HG03342 (cell line): Measurements from ENCODE around the gene HRC.
"Not testable (repeated sequence)": the region's sequence is repeated elsewhere in the genome, so short reads cannot be mapped to it uniquely, and the experiment has no call there.

Source experiments
- ATAC-seq: cut with Tn5 transposase; IDR thresholded peaks from one replicate; pipeline ENCODE4 v1.9.1; 2021; ENCODE audit warnings: mild to moderate bottlenecking, moderate library complexity; ENCODE audit not compliant: unreplicated experiment

Gene HRC

GRCh38 chr19:49140951-49141350, 14.2 kb downstream of the HRC start:
- no peak for ATAC-seq

- no peak for ATAC-seq
Measured at GRCh38 chr19:49136771-49137171, 18.4 kb downstream of the HRC start.

- ATAC-seq, result no peak
Measured at GRCh38 chr19:49135686-49136085, 19.5 kb downstream of the HRC start.

GRCh38 chr19:49133621-49134454, 21.4 kb downstream of the HRC start:
- ATAC-seq, result no peak

GRCh38 chr19:49132974-49133609, 22.1 kb downstream of the HRC start:
- ATAC-seq, result no peak

GRCh38 chr19:49130325-49130724, 24.9 kb downstream of the HRC start:
- ATAC-seq, result no peak

- no peak for ATAC-seq
Measured at GRCh38 chr19:49129238-49129583, 26.0 kb downstream of the HRC start.

GRCh38 chr19:49128545-49129237, 26.5 kb downstream of the HRC start:
- no peak for ATAC-seq

GRCh38 chr19:49127674-49128544, 27.3 kb downstream of the HRC start:
- ATAC-seq, result peak; percentile 85

GRCh38 chr19:49127225-49127624, 28.0 kb downstream of the HRC start:
- ATAC-seq, result not testable (repeated sequence)

- ATAC-seq, result no peak
Measured at GRCh38 chr19:49126575-49126974, 28.6 kb downstream of the HRC start.

GRCh38 chr19:49125025-49125731, 30.0 kb downstream of the HRC start:
- ATAC-seq, result no peak

GRCh38 chr19:49123285-49123684, 31.9 kb downstream of the HRC start:
- not testable (repeated sequence) for ATAC-seq

- ATAC-seq, result not testable (repeated sequence)
Measured at GRCh38 chr19:49121841-49122240, 33.4 kb downstream of the HRC start.

GRCh38 chr19:49120868-49121267, 34.3 kb downstream of the HRC start:
- ATAC-seq, result no peak

- no peak for ATAC-seq
Measured at GRCh38 chr19:49120325-49120683, 34.9 kb downstream of the HRC start.

GRCh38 chr19:49119411-49120324, 35.5 kb downstream of the HRC start, which contains the start of gene PPFIA3:
TSS of gene PPFIA3 (plus strand) at chr19:49119544. CDS start at chr19:49127874, 8,330 bp downstream.
- ATAC-seq, result no peak

GRCh38 chr19:49118565-49119410, 36.4 kb downstream of the HRC start, which contains the start of gene C19orf73:
TSS of gene C19orf73 (minus strand) at chr19:49119143. CDS start at chr19:49119022, 121 bp downstream.
- peak; percentile 75 for ATAC-seq
